Lower leg skin (tissue), 3 donors: ENCODE results near the gene KDM4B.

Experiments
- POLR2A ChIP-seq, 2 donors: fragments of 450-650 bp; IDR thresholded peaks; one replicate each; pipeline ENCODE4 v1.6.1; 2016 to 2017; ENCODE audit warnings: antibody characterized with exemption in 2 of 2, mild to moderate bottlenecking in 1 of 2, moderate library complexity in 1 of 2
- TF ChIP-seq, protein P1 (sequence below), 3 donors: fragments of 450-650 bp; IDR thresholded peaks; one replicate each; pipeline ENCODE4 v1.5.1; 2016; ENCODE audit warnings: antibody characterized with exemption in 3 of 3, mild to moderate bottlenecking in 3 of 3, moderate library complexity in 2 of 3

DNA sequence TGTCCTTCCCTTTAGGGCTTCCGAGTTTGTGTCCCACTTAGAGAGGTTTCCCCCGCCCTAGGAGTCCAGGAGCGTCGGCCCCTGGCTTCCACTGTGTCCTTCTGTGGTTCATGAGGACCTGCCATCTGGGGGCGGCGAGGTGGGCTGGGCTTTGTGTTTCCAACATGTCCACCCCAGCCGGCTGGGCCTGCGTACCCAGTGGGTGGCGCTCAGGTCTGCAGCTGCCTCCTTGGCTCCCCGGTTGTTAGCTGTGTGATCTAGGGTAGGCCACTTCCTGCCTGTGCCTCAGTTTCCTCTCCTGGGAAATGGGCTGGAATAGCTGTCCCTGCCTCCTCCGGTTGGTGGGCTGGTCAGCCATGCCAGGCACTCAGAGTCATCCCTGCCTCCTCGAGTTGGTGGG is 28.4 kb downstream of the KDM4B start:
- TF ChIP-seq, protein P1, sequence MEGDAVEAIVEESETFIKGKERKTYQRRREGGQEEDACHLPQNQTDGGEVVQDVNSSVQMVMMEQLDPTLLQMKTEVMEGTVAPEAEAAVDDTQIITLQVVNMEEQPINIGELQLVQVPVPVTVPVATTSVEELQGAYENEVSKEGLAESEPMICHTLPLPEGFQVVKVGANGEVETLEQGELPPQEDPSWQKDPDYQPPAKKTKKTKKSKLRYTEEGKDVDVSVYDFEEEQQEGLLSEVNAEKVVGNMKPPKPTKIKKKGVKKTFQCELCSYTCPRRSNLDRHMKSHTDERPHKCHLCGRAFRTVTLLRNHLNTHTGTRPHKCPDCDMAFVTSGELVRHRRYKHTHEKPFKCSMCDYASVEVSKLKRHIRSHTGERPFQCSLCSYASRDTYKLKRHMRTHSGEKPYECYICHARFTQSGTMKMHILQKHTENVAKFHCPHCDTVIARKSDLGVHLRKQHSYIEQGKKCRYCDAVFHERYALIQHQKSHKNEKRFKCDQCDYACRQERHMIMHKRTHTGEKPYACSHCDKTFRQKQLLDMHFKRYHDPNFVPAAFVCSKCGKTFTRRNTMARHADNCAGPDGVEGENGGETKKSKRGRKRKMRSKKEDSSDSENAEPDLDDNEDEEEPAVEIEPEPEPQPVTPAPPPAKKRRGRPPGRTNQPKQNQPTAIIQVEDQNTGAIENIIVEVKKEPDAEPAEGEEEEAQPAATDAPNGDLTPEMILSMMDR (IDR thresholded peaks at IDR 0.05): no peak
- TF ChIP-seq POLR2A (IDR thresholded peaks at IDR 0.05): no peak
